A375 (cell line): ENCODE results near the gene FAIM. TPM values are rescaled to one million over a fixed set of nuclear protein-coding genes. Genes with fewer than 3 reads are reported as not detected.

Source experiments
- total RNA-seq: library from RNA; depleted of rRNA; stranded (reverse); fragments of >200 nt; shearing (Covaris generic); gene quantifications from 2 replicates; pipeline ENCODE4 v1.2.3, GENCODE V29; 2014; rRNA removed

FAIM gene
- total RNA-seq, result 26.9 and 31.3 TPM in 2 replicates

DNA sequence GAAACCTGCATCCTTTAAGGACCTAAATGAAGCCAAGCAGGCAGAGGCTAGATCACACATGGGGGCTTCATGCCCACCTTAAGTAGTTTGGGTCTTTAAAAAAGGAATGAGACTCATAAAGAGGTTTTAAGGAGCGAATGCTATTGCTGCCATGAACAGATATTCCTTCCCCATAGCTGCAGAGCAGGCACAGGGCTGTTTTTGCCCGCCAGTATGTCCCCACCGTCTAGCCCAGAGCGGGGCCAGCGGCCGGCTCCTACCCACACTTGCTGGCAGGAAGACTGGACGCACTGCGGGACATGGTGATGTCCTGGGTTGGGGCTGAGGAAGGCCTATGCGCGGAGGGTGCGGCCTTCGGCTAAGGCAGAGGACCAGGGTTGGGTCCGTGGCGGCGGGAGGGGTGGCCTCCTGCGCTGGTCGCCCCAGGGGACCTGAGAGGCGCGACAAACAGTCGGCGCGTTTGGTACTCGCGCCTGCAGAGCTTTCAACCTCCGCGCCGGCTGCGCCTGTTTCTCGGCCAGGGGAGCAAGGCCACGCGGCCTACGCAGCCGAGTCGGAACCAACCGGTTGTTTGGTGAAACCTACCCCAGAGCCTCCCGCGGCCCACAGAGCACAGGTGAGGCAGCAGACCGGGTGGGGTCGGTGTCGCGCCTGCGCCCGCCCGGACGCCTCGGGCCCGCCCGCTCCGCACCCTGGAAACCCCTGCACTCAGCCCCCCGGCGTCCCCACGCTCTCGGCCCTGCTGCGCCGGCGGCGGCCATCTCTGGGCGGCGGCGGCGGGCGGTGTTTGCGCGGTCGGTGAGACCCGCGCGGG, at the start of gene FAIM:
FAIM (plus strand) TSS at position 450 of the 814 bp plus-strand sequence. CDS start 10,956 bp downstream, outside the sequence.

DNA sequence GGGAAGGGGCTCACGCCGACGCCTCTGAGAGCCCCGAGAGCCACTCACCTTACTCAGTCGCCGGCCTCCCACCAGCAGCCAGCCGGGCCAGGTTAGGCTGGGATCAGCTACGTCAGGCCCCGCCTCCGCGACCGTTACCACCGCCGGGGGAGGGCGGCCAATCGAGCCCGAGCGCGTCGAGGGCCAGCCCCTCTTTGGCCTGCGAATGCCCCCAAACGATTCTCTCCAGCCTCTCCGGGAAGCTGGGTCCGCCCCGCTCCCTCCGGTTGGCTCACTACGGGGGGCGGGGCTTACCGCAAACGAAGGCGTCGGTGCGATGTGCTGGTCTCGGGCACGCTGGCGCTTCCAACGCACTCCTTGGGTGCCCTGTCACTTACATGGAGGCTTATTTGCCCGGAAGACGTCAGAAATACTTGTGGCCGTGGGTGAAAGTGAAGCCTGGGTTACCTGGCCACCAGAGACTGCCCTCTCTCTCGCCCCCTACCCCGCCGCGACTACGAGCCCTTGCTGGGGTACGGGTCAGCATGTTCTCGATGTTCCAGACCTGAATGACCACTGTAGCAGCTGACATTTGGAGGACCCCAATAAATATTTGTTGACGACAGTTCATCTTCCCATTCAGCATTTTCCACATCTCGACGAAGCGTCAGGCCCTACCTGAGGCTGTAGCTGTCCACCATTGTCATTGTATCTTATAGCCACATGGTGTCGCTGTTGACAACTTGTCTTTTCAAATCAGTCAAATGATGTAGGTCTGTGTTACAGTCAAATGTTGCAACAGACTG, 14.2 kb upstream of the FAIM start, which contains the start of gene CEP70:
CEP70 (minus strand) TSS at position 111 of the 785 bp plus-strand sequence. CDS start 21,333 bp downstream, outside the sequence.

Other genes starting within 250 kb of the FAIM start
- gene ESYT3, start 174.2 kb upstream of the FAIM start, total RNA-seq, result 0.38 and 0.64 TPM in 2 replicates
- 17.8 and 23.8 TPM in 2 replicates for gene CEP70, start 14.5 kb upstream of the FAIM start, total RNA-seq
- gene PIK3CB, start 226.2 kb downstream of the FAIM start, total RNA-seq, result 10.0 and 10.8 TPM in 2 replicates